Measurements from ENCODE around the gene PARP14. TPM values are rescaled to one million over a fixed set of nuclear protein-coding genes. Genes with fewer than 3 reads are reported as not detected.
"Not testable (repeated sequence)": the region's sequence is repeated elsewhere in the genome, so short reads cannot be mapped to it uniquely, and the experiment has no call there.

PARP14 gene
- total RNA-seq, 1 experiment from 2014 or later, result 17.6 TPM

DNA sequence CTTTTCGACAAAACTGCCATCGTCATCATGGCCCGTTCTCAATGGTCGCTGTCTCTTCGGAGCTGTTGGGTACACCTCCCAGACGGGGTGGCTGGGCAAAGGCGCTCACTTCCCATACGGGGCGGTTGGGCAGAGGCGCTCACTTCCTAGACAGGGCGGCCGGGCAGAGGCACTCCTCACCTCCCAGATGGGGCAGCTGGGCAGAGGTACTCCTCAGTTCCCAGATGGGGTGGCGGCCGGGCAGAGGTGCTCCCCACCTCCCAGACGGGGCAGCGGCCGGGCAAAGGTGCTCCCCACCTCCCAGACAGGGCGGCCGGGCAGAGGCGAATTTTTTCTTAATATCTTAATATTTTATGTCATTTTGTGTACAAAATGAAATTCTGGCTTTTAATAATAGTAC is 44.5 kb downstream of the PARP14 start:
- Histone ChIP-seq H3K27ac (no peak overlapping the region), H3K27me3 (replicated peaks) (no peaks in the 10 kb centered on the region), H3K9me3 (replicated peaks) (no peaks in the 10 kb centered on the region), H3K36me3 (peaks cover 2% of the 10 kb centered on the region; the same call in 1 of the 2 replicates), H3K4me1 (replicated peaks) (no peaks in the 10 kb centered on the region), H3K4me3 (no peak overlapping the region)
- DNase-seq (ENCODE audit: low read depth in 1 of 2, low spot score in 2 of 2), result no peak

DNA sequence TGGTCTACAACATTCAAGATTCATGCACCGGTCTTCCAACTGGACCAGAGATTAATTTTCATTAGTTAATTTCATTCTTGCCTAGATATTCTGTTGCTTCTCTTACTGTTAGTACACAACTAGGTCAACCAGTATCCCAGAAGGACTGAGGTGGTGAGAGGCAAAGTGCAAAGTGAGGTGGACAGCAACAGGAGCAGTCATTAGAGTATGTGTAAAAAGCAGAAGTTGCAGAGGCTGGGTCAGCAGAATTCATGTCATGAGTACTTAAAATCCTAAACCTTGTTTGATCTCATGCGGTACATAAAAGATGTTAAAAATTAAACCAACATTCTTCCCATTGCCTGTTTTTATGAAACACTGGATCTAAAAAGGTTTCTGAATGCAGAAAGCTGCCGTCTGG is 46.7 kb downstream of the PARP14 start:
- Histone ChIP-seq H3K4me3 (no peak overlapping the region), H3K36me3 (no peaks in the 10 kb centered on the region; the same call in 1 of the 2 replicates), H3K27me3 (replicated peaks) (no peaks in the 10 kb centered on the region), H3K4me1 (replicated peaks) (no peaks in the 10 kb centered on the region), H3K27ac (no peak overlapping the region), H3K9me3 (replicated peaks) (no peaks in the 10 kb centered on the region)
- DNase-seq (ENCODE audit: low read depth in 1 of 2, low spot score in 2 of 2), result no peak

DNA sequence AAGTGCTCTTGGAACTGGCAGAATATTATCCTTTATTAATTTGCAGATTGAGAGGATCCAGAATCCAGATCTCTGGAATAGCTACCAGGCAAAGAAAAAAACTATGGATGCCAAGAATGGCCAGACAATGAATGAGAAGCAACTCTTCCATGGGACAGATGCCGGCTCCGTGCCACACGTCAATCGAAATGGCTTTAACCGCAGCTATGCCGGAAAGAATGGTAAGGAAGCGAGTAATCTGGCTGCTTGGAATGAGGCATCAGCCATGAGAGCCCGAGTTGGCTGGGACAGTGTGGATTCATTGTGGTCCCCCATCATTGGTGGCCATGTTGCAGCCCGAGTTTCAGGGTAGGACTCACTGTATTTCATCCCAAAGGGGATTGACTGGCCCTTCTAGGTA is 47.1 kb downstream of the PARP14 start:
- Histone ChIP-seq H3K4me3 (no peak overlapping the region), H3K27me3 (replicated peaks) (no peaks in the 10 kb centered on the region), H3K27ac (no peak overlapping the region), H3K36me3 (no peaks in the 10 kb centered on the region; the same call in 1 of the 2 replicates), H3K4me1 (replicated peaks) (no peaks in the 10 kb centered on the region), H3K9me3 (replicated peaks) (no peaks in the 10 kb centered on the region)
- DNase-seq (ENCODE audit: low read depth in 1 of 2, low spot score in 2 of 2), result no peak

DNA sequence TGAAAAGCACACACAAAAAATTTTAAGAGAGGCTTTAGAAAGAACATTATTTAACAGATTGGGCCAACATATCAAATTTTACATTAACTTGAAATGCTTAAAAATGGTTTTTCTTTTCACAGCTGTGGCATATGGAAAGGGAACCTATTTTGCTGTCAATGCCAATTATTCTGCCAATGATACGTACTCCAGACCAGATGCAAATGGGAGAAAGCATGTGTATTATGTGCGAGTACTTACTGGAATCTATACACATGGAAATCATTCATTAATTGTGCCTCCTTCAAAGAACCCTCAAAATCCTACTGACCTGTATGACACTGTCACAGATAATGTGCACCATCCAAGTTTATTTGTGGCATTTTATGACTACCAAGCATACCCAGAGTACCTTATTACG is 47.5 kb downstream of the PARP14 start:
- no peak for DNase-seq (ENCODE audit: low read depth in 1 of 2, low spot score in 2 of 2)
- Histone ChIP-seq H3K9me3 (replicated peaks) (no peaks in the 10 kb centered on the region), H3K4me1 (replicated peaks) (no peaks in the 10 kb centered on the region), H3K27me3 (replicated peaks) (no peaks in the 10 kb centered on the region), H3K4me3 (no peak overlapping the region), H3K27ac (no peak overlapping the region), H3K36me3 (no peaks in the 10 kb centered on the region; the same call in 1 of the 2 replicates)

DNA sequence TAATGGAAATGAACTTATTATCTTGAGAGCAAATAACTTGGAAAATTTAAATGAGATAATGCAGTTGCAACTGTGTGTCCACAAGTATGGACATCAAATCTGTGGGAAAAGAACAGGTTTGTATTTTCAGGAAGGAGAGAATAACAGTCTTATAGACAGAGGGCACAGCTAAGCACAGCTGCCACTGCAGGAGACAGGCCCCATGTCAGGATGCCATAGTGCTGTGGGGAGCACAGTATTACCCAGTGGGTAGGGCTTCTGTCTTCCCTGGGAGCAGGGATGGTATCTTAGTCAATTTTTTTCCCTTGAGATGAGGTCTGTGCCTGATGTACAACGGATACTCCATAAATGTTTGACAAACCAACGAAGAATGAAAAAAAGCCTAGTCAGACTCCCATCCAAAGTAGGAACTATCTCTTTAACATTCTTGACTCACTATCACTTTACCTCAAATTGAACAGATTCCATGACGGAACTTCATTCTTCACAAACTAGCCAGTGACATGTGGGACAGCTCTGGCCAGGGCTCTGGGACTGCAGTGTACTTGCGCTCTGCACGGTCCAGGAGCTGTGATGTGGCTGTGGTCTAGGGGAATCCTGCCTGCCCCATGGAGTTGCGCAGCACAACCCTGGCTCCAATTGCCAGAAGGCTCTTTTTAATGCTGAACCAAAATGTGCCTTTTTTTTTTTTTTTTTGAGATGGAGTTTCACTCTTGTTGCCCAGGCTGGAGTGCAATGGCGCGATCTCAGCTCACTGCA is 48.3 kb downstream of the PARP14 start:
- H3K9me3 ChIP-seq (replicated peaks), result no peaks in the 10 kb centered on the region
- H3K36me3 ChIP-seq, result no peaks in the 10 kb centered on the region; the same call in 1 of the 2 replicates
- no peak overlapping the region for H3K4me3 ChIP-seq
- no peaks in the 10 kb centered on the region for H3K4me1 ChIP-seq (replicated peaks)
- H3K27ac ChIP-seq, result no peak overlapping the region
- no peak for DNase-seq (ENCODE audit: low read depth in 1 of 2, low spot score in 2 of 2)
- H3K27me3 ChIP-seq (replicated peaks), result no peaks in the 10 kb centered on the region

DNA sequence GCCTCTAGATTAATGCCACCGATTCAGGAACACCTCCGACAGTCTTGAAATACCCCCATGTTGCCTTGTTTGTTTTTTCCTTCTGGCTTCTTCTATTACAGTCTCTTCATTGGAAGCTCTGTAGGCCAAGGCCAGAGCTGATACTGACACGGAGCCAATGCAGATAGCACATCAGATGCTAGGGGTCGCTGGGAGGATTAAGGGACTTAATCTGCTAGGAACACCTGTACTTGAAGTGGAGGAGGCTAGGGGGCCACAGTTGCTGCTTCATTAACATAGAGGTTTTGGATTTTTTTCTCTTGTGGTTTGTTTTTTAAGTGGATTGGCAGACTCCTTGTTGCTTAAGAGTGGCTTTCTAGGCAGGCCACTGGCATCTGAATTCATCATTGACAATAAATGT is 49.6 kb downstream of the PARP14 start:
- no peaks in the 10 kb centered on the region for H3K4me1 ChIP-seq (replicated peaks)
- DNase-seq (ENCODE audit: low read depth in 1 of 2, low spot score in 2 of 2), result no peak
- H3K27me3 ChIP-seq (replicated peaks), result no peaks in the 10 kb centered on the region
- no peaks in the 10 kb centered on the region; the same call in 1 of the 2 replicates for H3K36me3 ChIP-seq
- H3K4me3 ChIP-seq, result no peak overlapping the region
- H3K9me3 ChIP-seq (replicated peaks), result no peaks in the 10 kb centered on the region
- no peak overlapping the region for H3K27ac ChIP-seq

DNA sequence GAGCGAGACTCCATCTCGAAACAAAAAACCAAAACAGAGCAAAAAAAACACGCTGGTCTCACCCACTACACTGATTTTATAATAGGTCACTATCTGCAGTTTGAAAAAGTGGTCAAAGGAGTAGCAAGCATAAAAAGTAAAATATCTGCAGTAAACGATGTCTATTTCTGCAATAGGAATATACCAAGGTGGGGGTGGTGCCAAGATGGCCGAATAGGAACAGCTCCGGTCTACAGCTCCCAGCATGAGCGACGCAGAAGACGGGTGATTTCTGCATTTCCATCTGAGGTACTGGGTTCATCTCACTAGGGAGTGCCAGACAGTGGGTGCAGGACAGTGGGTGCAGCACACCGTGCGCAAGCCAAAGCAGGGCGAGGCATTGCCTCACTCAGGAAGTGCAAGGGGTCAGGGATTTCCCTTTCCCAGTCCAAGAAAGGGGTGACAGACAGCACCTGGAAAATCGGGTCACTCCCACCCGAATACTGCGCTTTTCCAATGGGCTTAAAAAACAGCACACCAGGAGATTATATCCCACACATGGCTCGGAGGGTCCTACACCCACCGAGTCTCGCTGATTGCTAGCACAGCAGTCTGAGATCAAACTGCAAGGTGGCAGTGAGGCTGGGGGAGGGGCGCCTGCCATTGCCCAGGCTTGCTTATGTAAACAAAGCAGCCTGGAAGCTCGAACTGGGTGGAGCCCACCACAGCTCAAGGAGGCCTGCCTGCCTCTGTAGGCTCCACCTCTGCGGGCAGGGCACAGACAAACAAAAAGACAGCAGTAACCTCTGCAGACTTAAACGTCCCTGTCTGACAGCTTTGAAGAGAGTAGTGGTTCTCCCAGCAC is 52.3 kb downstream of the PARP14 start:
- H3K4me1 ChIP-seq (replicated peaks); DNase-seq (ENCODE audit: low read depth in 1 of 2, low spot score in 2 of 2); H3K27me3 ChIP-seq (replicated peaks); H3K4me3 ChIP-seq; H3K36me3 ChIP-seq; H3K27ac ChIP-seq; H3K9me3 ChIP-seq (replicated peaks): not testable (repeated sequence)

DNA sequence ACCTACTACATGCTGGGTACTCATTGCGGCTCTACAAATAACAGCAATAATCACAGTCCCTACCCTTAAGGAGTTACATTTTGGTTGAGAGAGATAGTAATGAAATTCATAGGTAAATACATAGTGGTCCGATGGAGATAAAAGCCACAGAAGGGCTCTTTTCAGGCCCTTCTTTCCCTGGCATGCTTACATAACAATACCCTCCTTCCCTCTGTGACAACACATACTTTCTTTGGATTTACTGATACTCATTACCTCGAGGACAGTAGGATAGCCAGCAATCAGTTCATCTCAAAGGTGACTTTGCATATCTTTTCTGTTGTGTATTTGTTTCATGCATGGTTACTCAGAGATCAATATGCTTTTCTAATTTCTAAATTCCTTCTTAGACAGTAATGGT is 58.5 kb downstream of the PARP14 start:
- H3K36me3 ChIP-seq, result 0 out of 2 replicates have a peak, but pooled peaks cover 3% of the 10 kb centered on the region
- no peak overlapping the region for H3K4me3 ChIP-seq
- no peak for DNase-seq (ENCODE audit: low read depth in 1 of 2, low spot score in 2 of 2)
- H3K9me3 ChIP-seq (replicated peaks), result no peaks in the 10 kb centered on the region
- H3K27me3 ChIP-seq (replicated peaks), result no peaks in the 10 kb centered on the region
- H3K4me1 ChIP-seq (replicated peaks), result no peaks in the 10 kb centered on the region
- no peak overlapping the region for H3K27ac ChIP-seq

DNA sequence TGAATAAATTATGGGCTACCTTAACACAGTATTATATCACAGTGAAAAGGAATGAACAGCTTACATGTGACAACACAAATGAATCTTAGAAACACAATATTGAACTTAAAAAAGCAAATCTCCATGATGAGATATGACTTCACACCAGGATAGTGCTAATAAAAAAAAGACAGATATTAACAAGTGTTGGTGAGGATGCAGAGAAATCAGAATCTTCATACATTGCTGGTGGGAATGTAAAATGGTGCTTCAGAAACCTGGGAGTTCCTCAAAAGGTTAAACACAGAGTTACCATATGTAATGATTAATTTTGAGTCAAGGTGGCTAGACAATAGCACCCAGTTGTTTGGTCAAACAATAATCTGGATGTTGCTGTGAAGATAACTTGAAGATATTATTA is 61.6 kb downstream of the PARP14 start:
- Histone ChIP-seq H3K27me3 (replicated peaks) (no peaks in the 10 kb centered on the region), H3K27ac (no peak overlapping the region), H3K4me1 (replicated peaks) (no peaks in the 10 kb centered on the region), H3K36me3 (0 out of 2 replicates have a peak, but pooled peaks cover 3% of the 10 kb centered on the region), H3K4me3 (no peak overlapping the region), H3K9me3 (replicated peaks) (no peaks in the 10 kb centered on the region)
- no peak for DNase-seq (ENCODE audit: low read depth in 1 of 2, low spot score in 2 of 2)

DNA sequence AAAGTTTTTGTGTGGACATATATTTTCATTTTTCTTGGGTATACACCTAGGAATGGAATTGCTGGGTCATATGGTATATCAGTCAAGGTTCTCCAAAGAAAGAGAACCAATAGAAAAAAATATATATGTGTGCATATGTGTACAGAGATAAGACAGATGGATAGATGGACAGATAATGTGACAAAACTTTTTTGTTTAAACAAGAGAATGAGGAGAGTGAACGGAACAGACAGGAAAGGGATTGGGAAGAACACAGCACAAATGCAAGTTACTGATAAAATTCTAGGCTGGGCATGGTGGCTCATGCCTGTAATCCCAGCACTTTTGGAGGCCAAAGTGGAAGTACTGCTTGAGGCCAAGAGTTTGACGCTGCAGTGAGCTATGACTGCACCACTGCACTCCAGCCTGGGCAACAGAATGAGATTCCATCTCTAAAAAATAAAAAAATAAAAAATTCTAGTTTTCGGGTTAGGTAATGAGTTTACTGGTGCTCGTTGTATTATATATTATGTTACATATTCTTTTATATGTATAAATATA is 63.0 kb downstream of the PARP14 start:
- Histone ChIP-seq H3K27me3 (replicated peaks) (no peaks in the 10 kb centered on the region), H3K36me3 (0 out of 2 replicates have a peak, but pooled peaks cover 3% of the 10 kb centered on the region), H3K4me3 (no peak overlapping the region), H3K9me3 (replicated peaks) (no peaks in the 10 kb centered on the region), H3K27ac (no peak overlapping the region), H3K4me1 (replicated peaks) (no peaks in the 10 kb centered on the region)
- no peak for DNase-seq (ENCODE audit: low read depth in 1 of 2, low spot score in 2 of 2)

DNA sequence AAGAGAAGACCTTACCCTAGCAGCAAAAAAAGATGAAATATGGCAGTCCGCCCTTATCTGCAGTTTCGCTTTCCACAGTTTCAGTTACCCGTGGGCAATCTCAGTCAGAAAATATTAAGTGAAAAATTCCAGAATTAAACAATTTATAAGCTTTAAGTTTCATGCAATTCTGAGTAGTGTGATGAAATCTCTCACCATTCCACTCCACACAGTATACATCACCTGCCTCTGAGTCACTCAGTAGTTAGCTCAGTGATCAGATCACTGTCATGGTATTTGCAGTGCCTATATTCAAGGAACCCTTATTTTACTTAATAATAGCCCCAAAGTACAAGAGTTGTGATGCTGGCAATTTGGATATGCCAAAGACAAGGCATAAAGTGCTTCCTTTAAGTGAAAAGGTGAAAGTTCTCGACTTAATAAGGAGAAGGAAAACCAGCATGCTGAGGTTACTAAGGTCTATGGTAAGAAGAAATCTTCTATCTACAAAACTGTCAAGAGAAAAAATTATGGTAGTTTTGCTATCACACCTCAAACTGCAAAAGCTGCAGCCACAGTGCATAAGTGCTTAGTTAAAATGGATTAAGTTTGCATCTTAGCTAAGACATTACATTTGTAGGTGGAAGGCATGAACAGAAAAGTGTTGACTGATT is 64.9 kb downstream of the PARP14 start:
- Histone ChIP-seq H3K36me3 (0 out of 2 replicates have a peak, but pooled peaks cover 3% of the 10 kb centered on the region), H3K27me3 (replicated peaks) (no peaks in the 10 kb centered on the region), H3K4me3 (no peak overlapping the region), H3K9me3 (replicated peaks) (no peaks in the 10 kb centered on the region), H3K27ac (no peak overlapping the region), H3K4me1 (replicated peaks) (no peaks in the 10 kb centered on the region)
- DNase-seq (ENCODE audit: low read depth in 1 of 2, low spot score in 2 of 2), result no peak

DNA sequence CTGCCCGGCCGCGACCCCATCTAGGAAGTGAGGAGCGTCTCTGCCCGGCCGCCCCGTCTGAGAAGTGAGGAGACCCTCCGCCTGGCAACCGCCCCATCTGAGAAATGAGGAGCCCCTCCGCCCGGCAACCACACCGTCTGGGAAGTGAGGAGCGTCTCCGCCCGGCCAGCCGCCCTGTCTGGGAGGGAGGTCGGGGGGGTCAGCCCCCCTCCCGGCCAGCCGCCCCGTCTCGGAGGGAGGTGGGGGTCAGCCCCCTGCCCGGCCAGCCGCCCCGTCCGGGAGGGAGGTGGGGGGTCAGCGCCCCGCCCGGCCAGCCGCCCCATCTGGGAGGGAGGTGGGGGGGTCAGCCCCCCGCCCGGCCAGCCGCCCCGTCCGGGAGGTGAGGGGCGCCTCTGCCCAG is 66.7 kb downstream of the PARP14 start:
- not testable (repeated sequence) for H3K4me1 ChIP-seq (replicated peaks); H3K9me3 ChIP-seq (replicated peaks); H3K27me3 ChIP-seq (replicated peaks); H3K4me3 ChIP-seq; H3K27ac ChIP-seq; DNase-seq (ENCODE audit: low read depth in 1 of 2, low spot score in 2 of 2); H3K36me3 ChIP-seq

DNA sequence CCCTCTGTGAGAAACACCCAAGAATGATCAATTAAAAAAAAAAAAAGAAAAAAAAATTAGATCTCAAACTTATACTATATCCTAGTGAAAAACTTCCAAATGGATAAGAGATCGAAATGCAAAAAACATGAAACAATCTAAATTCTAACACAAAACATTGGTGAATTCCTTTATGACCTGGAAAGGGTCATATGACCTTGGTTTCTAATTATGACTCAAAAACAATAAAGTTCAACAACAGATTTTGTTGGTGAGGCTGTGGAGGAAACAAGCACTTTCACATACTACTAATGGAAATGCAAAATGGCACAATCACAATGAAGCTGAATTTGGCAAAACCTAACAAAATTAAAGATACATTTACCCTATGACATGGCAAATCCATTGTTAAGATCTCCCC is 67.7 kb downstream of the PARP14 start:
- H3K27me3 ChIP-seq (replicated peaks), result no peaks in the 10 kb centered on the region
- H3K4me1 ChIP-seq (replicated peaks), result no peaks in the 10 kb centered on the region
- no peak for DNase-seq (ENCODE audit: low read depth in 1 of 2, low spot score in 2 of 2)
- no peak overlapping the region for H3K4me3 ChIP-seq
- no peaks in the 10 kb centered on the region for H3K36me3 ChIP-seq
- no peak overlapping the region for H3K27ac ChIP-seq
- H3K9me3 ChIP-seq (replicated peaks), result no peaks in the 10 kb centered on the region
